ENCODE measurements around the gene WDFY2.
A peak's percentile ranks its signal among the peaks of the same experiment; 100 is the strongest.

Gene WDFY2

GRCh38 chr13:51740698-51741097, 156.4 kb downstream of the WDFY2 start:
- 100% methylated on average over 2 to 3 of the region's 5 CpGs for WGBS, 2 experiments (ENCODE audit: insufficient coverage in 2 of 2)
- H3K9me3 ChIP-seq (ENCODE audit: control insufficient read depth, low read length): no peaks in the 10 kb centered on the region
- no peak overlapping the region for H3K27ac ChIP-seq (ENCODE audit: low read depth, low read length, severe bottlenecking)
- no peaks in the 10 kb centered on the region for H3K4me1 ChIP-seq (ENCODE audit: control insufficient read depth, insufficient read depth, low read length, poor library complexity, severe bottlenecking)
- H3K4me3 ChIP-seq (ENCODE audit: extremely low read depth, insufficient read depth, low read length, poor library complexity, severe bottlenecking): no peak overlapping the region
- peaks cover 82% of the 10 kb centered on the region for H3K36me3 ChIP-seq (ENCODE audit: control insufficient read depth, insufficient read depth, low read length)

GRCh38 chr13:51742031-51742430, 157.8 kb downstream of the WDFY2 start:
- no peaks in the 10 kb centered on the region for H3K4me1 ChIP-seq (ENCODE audit: control insufficient read depth, insufficient read depth, low read length, poor library complexity, severe bottlenecking)
- WGBS, 2 experiments (ENCODE audit: insufficient coverage in 2 of 2): 86 to 100% methylated on average over 1 to 2 of the region's 2 CpGs

GRCh38 chr13:51742611-51743010, 158.3 kb downstream of the WDFY2 start:
- no CpG with 5 or more reads among the region's 2 CpGs for WGBS, 2 experiments (ENCODE audit: insufficient coverage in 2 of 2)
- no peak overlapping the region for H3K4me3 ChIP-seq (ENCODE audit: extremely low read depth, insufficient read depth, low read length, poor library complexity, severe bottlenecking)
- H3K4me1 ChIP-seq (ENCODE audit: control insufficient read depth, insufficient read depth, low read length, poor library complexity, severe bottlenecking): no peaks in the 10 kb centered on the region
- peaks cover 8% of the 10 kb centered on the region for H3K9me3 ChIP-seq (ENCODE audit: control insufficient read depth, low read length)
- H3K27ac ChIP-seq (ENCODE audit: low read depth, low read length, severe bottlenecking): no peak overlapping the region
- H3K36me3 ChIP-seq (ENCODE audit: control insufficient read depth, insufficient read depth, low read length): peaks cover 88% of the 10 kb centered on the region

More at GRCh38 chr13:51742031-51742430, 157.8 kb downstream of the WDFY2 start:
- Histone ChIP-seq H3K4me3 (ENCODE audit: extremely low read depth, insufficient read depth, low read length, poor library complexity, severe bottlenecking) (no peak overlapping the region), H3K27ac (ENCODE audit: low read depth, low read length, severe bottlenecking) (no peak overlapping the region), H3K36me3 (ENCODE audit: control insufficient read depth, insufficient read depth, low read length) (peaks cover 86% of the 10 kb centered on the region), H3K9me3 (ENCODE audit: control insufficient read depth, low read length) (peaks cover 6% of the 10 kb centered on the region)

DNA sequence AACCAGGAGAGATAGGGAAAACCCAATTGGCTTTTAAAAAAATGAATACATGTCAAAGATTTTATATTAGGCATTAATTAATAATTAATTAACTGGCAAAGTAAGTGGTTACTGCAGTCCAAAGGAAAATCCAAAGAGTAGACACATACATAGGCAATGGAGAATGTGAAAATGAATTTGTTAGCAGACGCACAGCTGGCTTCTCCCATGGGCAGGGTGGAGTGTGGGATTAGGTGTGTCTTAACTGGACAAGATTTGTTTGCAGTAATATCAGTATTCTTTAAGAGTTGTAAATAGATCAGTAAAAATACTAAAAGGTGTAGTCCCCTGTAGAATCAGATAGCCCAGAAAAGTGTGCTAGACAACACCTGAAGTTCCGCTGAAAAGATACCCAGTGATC, 161.0 kb downstream of the WDFY2 start:
- Histone ChIP-seq H3K4me3 (ENCODE audit: extremely low read depth, insufficient read depth, low read length, poor library complexity, severe bottlenecking) (no peak overlapping the region), H3K4me1 (ENCODE audit: control insufficient read depth, insufficient read depth, low read length, poor library complexity, severe bottlenecking) (no peaks in the 10 kb centered on the region)
- 89 to 95% methylated on average over 1 to 2 of the region's 2 CpGs for WGBS, 2 experiments (ENCODE audit: insufficient coverage in 2 of 2)

DNA sequence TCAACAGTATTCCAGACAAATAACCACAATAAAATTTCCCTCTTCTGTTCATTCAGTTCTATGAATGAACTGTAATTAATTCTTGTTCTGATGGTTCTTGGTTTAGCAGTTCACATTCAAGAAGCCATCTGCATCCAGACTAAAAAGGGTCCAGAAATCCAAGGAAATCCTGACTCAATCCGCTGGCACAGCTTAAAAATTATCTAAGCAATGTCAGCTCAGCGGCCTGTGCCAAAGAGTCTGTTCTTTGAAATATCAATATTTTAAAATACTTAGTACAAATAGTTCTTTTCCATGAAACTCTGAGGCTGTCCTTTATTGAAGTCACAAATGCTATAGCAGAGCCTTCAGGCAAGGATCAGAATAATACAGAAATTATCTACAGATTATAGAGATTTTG, 162.5 kb downstream of the WDFY2 start:
- no CpG with 5 or more reads among the region's 2 CpGs for WGBS, 2 experiments (ENCODE audit: insufficient coverage in 2 of 2)
- no peak overlapping the region for H3K4me3 ChIP-seq (ENCODE audit: extremely low read depth, insufficient read depth, low read length, poor library complexity, severe bottlenecking)
- no peaks in the 10 kb centered on the region for H3K4me1 ChIP-seq (ENCODE audit: control insufficient read depth, insufficient read depth, low read length, poor library complexity, severe bottlenecking)
- H3K9me3 ChIP-seq (ENCODE audit: control insufficient read depth, low read length): peaks cover 21% of the 10 kb centered on the region
- H3K27ac ChIP-seq (ENCODE audit: low read depth, low read length, severe bottlenecking): no peak overlapping the region
- peaks cover 83% of the 10 kb centered on the region for H3K36me3 ChIP-seq (ENCODE audit: control insufficient read depth, insufficient read depth, low read length)

More for the DNA sequence above, 161.0 kb downstream of the WDFY2 start:
- peaks cover 84% of the 10 kb centered on the region for H3K36me3 ChIP-seq (ENCODE audit: control insufficient read depth, insufficient read depth, low read length)
- H3K27ac ChIP-seq (ENCODE audit: low read depth, low read length, severe bottlenecking): no peak overlapping the region
- H3K9me3 ChIP-seq (ENCODE audit: control insufficient read depth, low read length): peaks cover 21% of the 10 kb centered on the region

DNA sequence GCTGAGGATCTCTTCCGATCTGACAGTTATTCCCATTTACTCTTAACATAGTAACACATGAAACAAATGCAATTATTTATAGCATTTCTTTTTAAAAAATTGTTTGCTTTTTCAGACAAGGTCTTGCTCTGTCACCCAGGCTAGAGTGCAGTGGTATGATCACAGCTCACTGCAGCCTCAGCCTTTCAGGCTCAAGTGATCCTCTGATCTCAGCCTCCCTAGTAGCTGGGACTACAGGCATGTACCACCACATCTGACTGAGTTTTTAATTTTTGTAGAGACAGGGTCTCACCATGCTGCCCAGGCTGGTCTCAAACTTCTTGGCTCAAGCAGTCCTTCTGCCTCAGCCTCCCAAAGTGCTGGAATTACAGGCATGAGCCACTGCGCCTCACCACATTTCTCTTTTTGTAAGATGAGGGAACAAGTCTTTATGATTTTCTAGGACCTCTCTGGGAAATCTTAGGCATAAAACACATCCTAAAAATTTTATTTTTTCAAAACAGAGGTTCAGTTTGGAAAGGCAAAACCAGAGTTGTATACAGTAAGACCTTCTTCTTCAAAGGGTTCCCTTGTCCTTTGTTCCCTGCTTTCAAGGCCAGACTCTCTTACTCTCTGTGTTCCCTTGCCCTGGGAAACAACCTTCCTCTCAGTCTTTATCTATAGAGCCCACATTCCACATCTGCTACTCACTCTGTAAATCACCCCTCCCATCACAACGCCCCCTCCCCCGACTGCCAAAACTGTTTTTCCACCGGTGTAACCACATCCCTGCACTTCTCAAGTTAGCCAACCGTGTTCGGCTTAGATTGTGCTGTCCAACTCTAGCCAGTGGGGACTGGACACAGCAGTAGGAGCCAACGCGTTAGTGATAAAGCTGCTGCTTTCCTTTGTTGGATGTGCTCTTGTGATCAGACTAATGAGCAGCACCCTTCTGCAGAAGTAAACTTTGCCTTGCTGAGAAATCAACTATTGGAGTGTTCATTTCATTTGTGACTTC, 163.5 kb downstream of the WDFY2 start:
- H3K9me3 ChIP-seq (ENCODE audit: control insufficient read depth, low read length): peaks cover 21% of the 10 kb centered on the region
- no peaks in the 10 kb centered on the region for H3K4me1 ChIP-seq (ENCODE audit: control insufficient read depth, insufficient read depth, low read length, poor library complexity, severe bottlenecking)
- 96 to 99% methylated on average over 7 of the region's 9 CpGs for WGBS, 2 experiments (ENCODE audit: insufficient coverage in 2 of 2)
- H3K4me3 ChIP-seq (ENCODE audit: extremely low read depth, insufficient read depth, low read length, poor library complexity, severe bottlenecking): no peak overlapping the region
- H3K36me3 ChIP-seq (ENCODE audit: control insufficient read depth, insufficient read depth, low read length): peaks cover 83% of the 10 kb centered on the region
- peak overlapping the region; percentile 48 for H3K27ac ChIP-seq (ENCODE audit: low read depth, low read length, severe bottlenecking)

DNA sequence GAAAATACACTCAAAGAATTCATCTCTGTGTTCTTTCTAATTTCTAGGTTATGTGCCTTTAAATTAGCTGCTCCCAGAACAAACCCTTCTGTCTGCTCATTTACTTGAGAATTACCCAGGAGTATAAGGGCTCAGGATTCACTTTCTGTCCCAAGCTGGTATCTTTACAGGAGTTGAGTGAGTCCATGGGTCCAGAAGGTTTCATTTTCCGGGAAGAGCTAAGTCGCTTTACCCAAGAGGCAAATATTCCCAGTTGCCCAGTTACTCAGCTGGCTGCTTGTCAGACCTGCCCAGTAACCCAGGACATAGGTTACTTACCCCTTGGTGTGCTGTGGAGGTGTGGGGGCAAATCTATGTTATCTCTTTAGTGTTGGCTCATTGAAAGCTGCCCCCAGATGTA, 172.4 kb downstream of the WDFY2 start:
- WGBS, 2 experiments (ENCODE audit: insufficient coverage in 2 of 2): 100% methylated on average over 2 of the region's 2 CpGs; no CpG with 5 or more reads in 1 of the 2 experiments

GRCh38 chr13:51758691-51759090, 174.4 kb downstream of the WDFY2 start:
- Histone ChIP-seq H3K36me3 (ENCODE audit: control insufficient read depth, insufficient read depth, low read length) (peaks cover 67% of the 10 kb centered on the region), H3K4me3 (ENCODE audit: extremely low read depth, insufficient read depth, low read length, poor library complexity, severe bottlenecking) (no peak overlapping the region), H3K9me3 (ENCODE audit: control insufficient read depth, low read length) (no peaks in the 10 kb centered on the region), H3K4me1 (ENCODE audit: control insufficient read depth, insufficient read depth, low read length, poor library complexity, severe bottlenecking) (peaks cover 8% of the 10 kb centered on the region), H3K27ac (ENCODE audit: low read depth, low read length, severe bottlenecking) (no peak overlapping the region)
- 78 to 91% methylated on average over 5 of the region's 6 CpGs for WGBS, 2 experiments (ENCODE audit: insufficient coverage in 2 of 2)

More for the DNA sequence above, 172.4 kb downstream of the WDFY2 start:
- H3K27ac ChIP-seq (ENCODE audit: low read depth, low read length, severe bottlenecking): no peak overlapping the region
- no peaks in the 10 kb centered on the region for H3K9me3 ChIP-seq (ENCODE audit: control insufficient read depth, low read length)
- H3K4me1 ChIP-seq (ENCODE audit: control insufficient read depth, insufficient read depth, low read length, poor library complexity, severe bottlenecking): peaks cover 8% of the 10 kb centered on the region
- H3K36me3 ChIP-seq (ENCODE audit: control insufficient read depth, insufficient read depth, low read length): peaks cover 71% of the 10 kb centered on the region
- H3K4me3 ChIP-seq (ENCODE audit: extremely low read depth, insufficient read depth, low read length, poor library complexity, severe bottlenecking): no peak overlapping the region

DNA sequence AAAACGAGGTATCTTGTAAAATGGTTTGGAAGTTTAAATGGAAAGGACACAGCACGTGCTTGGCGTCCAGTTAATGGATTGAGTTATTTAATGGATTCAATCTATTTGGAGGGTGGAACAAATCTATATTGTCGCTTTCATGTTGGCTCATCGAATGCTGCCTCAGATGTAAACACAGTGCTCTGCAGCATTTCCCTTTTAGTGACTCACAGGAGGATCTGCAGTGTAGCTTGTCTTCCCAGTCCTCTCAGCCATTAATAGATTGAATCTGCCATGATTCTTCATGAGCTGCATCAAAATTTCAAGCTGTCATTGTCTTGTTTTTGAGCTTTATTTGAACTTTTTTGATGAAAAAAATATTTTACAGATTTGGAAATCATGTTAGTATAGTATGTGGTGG, 175.0 kb downstream of the WDFY2 start:
- H3K9me3 ChIP-seq (ENCODE audit: control insufficient read depth, low read length): no peaks in the 10 kb centered on the region
- H3K27ac ChIP-seq (ENCODE audit: low read depth, low read length, severe bottlenecking): no peak overlapping the region
- peaks cover 65% of the 10 kb centered on the region for H3K36me3 ChIP-seq (ENCODE audit: control insufficient read depth, insufficient read depth, low read length)
- peaks cover 12% of the 10 kb centered on the region for H3K4me1 ChIP-seq (ENCODE audit: control insufficient read depth, insufficient read depth, low read length, poor library complexity, severe bottlenecking)
- no peak overlapping the region for H3K4me3 ChIP-seq (ENCODE audit: extremely low read depth, insufficient read depth, low read length, poor library complexity, severe bottlenecking)
- 80 to 85% methylated on average over 4 to 5 of the region's 5 CpGs for WGBS, 2 experiments (ENCODE audit: insufficient coverage in 2 of 2)

- Histone ChIP-seq H3K4me3 (ENCODE audit: extremely low read depth, insufficient read depth, low read length, poor library complexity, severe bottlenecking) (no peak overlapping the region), H3K9me3 (ENCODE audit: control insufficient read depth, low read length) (no peaks in the 10 kb centered on the region), H3K36me3 (ENCODE audit: control insufficient read depth, insufficient read depth, low read length) (peaks cover 60% of the 10 kb centered on the region), H3K4me1 (ENCODE audit: control insufficient read depth, insufficient read depth, low read length, poor library complexity, severe bottlenecking) (peaks cover 25% of the 10 kb centered on the region), H3K27ac (ENCODE audit: low read depth, low read length, severe bottlenecking) (no peak overlapping the region)
- 96% methylated on average over 10 to 12 of the region's 12 CpGs for WGBS, 2 experiments (ENCODE audit: insufficient coverage in 2 of 2)
Measured at GRCh38 chr13:51760592-51760991, 176.3 kb downstream of the WDFY2 start.
